ENCODE results near the gene SPATS1. TPM values are rescaled to one million over a fixed set of nuclear protein-coding genes. Genes with fewer than 3 reads are reported as not detected.
"Not testable (repeated sequence)": the region's sequence is repeated elsewhere in the genome, so short reads cannot be mapped to it uniquely, and the experiment has no call there.

The SPATS1 gene
- total RNA-seq, 2 experiments from 2014 or later = not detected

- ChIA-PET POLR2A (no interaction called here), CTCF (interaction anchor here (4.2 kb wide), 1 partner anchor 39 kb away, joined by 18 read pairs; no protein-coding TSS in a partner anchor)
Measured at GRCh38 chr6:44307217-44307616, 35.2 kb upstream of the SPATS1 start.

- ChIA-PET POLR2A (interaction anchor here (1.0 kb wide), 1 partner anchor 11 kb away, joined by 4 read pairs; no protein-coding TSS in a partner anchor), CTCF (interaction anchor here (1.0 to 1.5 kb wide), 2 partner anchors 10 to 41 kb away, joined by 3 to 8 read pairs; no protein-coding TSS in a partner anchor)
Measured at GRCh38 chr6:44309092-44309491, 33.4 kb upstream of the SPATS1 start.

GRCh38 chr6:44309631-44310030 is 32.8 kb upstream of the SPATS1 start:
- ChIA-PET CTCF (interaction anchor here (1.0 to 1.5 kb wide), 2 partner anchors 11 to 42 kb away, joined by 3 to 8 read pairs; no protein-coding TSS in a partner anchor), POLR2A (interaction anchor here (1.0 kb wide), 1 partner anchor 11 kb away, joined by 4 read pairs; no protein-coding TSS in a partner anchor)

- ChIA-PET CTCF (interaction anchor here (1.5 kb wide), 1 partner anchor 11 kb away, joined by 8 read pairs; no protein-coding TSS in a partner anchor), POLR2A (no interaction called here)
Measured at GRCh38 chr6:44310241-44310640, 32.2 kb upstream of the SPATS1 start.

GRCh38 chr6:44311304-44311703 is 31.1 kb upstream of the SPATS1 start:
- POLR2A ChIA-PET = no interaction called here
- CTCF ChIA-PET = interaction anchor here (1.8 kb wide), 1 partner anchor 43 kb away, joined by 6 read pairs; no protein-coding TSS in a partner anchor

- ChIA-PET CTCF (interaction anchor here (1.6 to 1.8 kb wide), 2 partner anchors 43 to 45 kb away, joined by 6 to 7 read pairs; no protein-coding TSS in a partner anchor), POLR2A (no interaction called here)
Measured at GRCh38 chr6:44311767-44312166, 30.7 kb upstream of the SPATS1 start.

- CTCF ChIA-PET = interaction anchor here (0.5 to 2.7 kb wide), 12 partner anchors 9 to 56 kb away, joined by 3 to 16 read pairs (median 4); partner anchors contain the start of gene SPATS1
- POLR2A ChIA-PET = interaction anchor here (1.0 to 1.1 kb wide), 2 partner anchors 45 to 49 kb away, joined by 3 read pairs; no protein-coding TSS in a partner anchor
Measured at GRCh38 chr6:44312901-44313788, 29.3 kb upstream of the SPATS1 start, which contains the start of gene AARS2. TSS of gene AARS2 (minus strand) at chr6:44313347. CDS start at chr6:44313323, 24 bp downstream.

- ChIA-PET POLR2A (interaction anchor here (0.6 kb wide), 1 partner anchor 33 kb away, joined by 3 read pairs; no protein-coding TSS in a partner anchor), CTCF (interaction anchor here (0.8 to 2.7 kb wide), 2 partner anchors 10 to 47 kb away, joined by 3 to 16 read pairs; no protein-coding TSS in a partner anchor)
Measured at GRCh38 chr6:44314657-44315056, 27.8 kb upstream of the SPATS1 start.

- ChIA-PET CTCF (interaction anchor here (0.8 kb wide), 1 partner anchor 48 kb away, joined by 3 read pairs; no protein-coding TSS in a partner anchor), POLR2A (no interaction called here)
Measured at GRCh38 chr6:44315516-44315915, 26.9 kb upstream of the SPATS1 start.

- ChIA-PET POLR2A (no interaction called here), CTCF (no interaction called here)
Measured at GRCh38 chr6:44315951-44316350, 26.5 kb upstream of the SPATS1 start.

GRCh38 chr6:44316481-44316880 is 26.0 kb upstream of the SPATS1 start:
- ChIA-PET POLR2A (no interaction called here), CTCF (no interaction called here)

GRCh38 chr6:44317136-44317631 is 25.3 kb upstream of the SPATS1 start:
- CTCF ChIA-PET, POLR2A ChIA-PET: not testable (repeated sequence)

- ChIA-PET POLR2A (no interaction called here), CTCF (interaction anchor here (1.3 kb wide), 1 partner anchor 100 kb away, joined by 3 read pairs; no protein-coding TSS in a partner anchor)
Measured at GRCh38 chr6:44321210-44321609, 21.2 kb upstream of the SPATS1 start.

GRCh38 chr6:44327096-44327495 is 15.4 kb upstream of the SPATS1 start:
- POLR2A ChIA-PET = no interaction called here
- CTCF ChIA-PET = no interaction called here

- ChIA-PET POLR2A (no interaction called here), CTCF (no interaction called here)
Measured at GRCh38 chr6:44327760-44328159, 14.7 kb upstream of the SPATS1 start.

- CTCF ChIA-PET, POLR2A ChIA-PET: not testable (repeated sequence)
Measured at GRCh38 chr6:44328203-44328602, 14.2 kb upstream of the SPATS1 start.

GRCh38 chr6:44329858-44330257 is 12.6 kb upstream of the SPATS1 start:
- POLR2A ChIA-PET = no interaction called here
- CTCF ChIA-PET = interaction anchor here (1.0 kb wide), 1 partner anchor 66 kb away, joined by 3 read pairs; no protein-coding TSS in a partner anchor

- ChIA-PET POLR2A (no interaction called here), CTCF (interaction anchor here (7.9 kb wide), 1 partner anchor 66 kb away, joined by 64 read pairs; the partner anchor contains the start of gene NFKBIE)
Measured at GRCh38 chr6:44332585-44332984, 9.9 kb upstream of the SPATS1 start.

- POLR2A ChIA-PET = no interaction called here
Measured at GRCh38 chr6:44333273-44333919, 9.1 kb upstream of the SPATS1 start.

More at GRCh38 chr6:44333273-44333919, 9.1 kb upstream of the SPATS1 start:
- CTCF ChIA-PET = interaction anchor here (7.9 kb wide), 1 partner anchor 67 kb away, joined by 64 read pairs; the partner anchor contains the start of gene NFKBIE

All from activated CD8-positive, alpha-beta memory T cell treated with anti-CD3 and anti-CD28 coated beads for 36 hours (primary cell).